HEK293 (cell line): ENCODE data around the gene PYCARD.

Experiments used
- CTCF ChIA-PET: fragments of 350-600 bp; formaldehyde crosslinking; extraction: SDS; loops from one replicate; lab custom pipeline; 2021; ENCODE audit warnings: antibody characterized with exemption; lab: Yijun Ruan, JAX
- POLR2A ChIA-PET: fragments of 300-600 bp; formaldehyde crosslinking; extraction: SDS; loops from one replicate; lab custom pipeline; 2020; ENCODE audit warnings: antibody characterized with exemption, inconsistent platforms; lab: Yijun Ruan, JAX
- H3K27ac ChIP-seq: fragments of 200-500 bp; sonication (Bioruptor generic); 2 replicates; pipeline ENCODE4 v1.5.1; 2014; ENCODE audit warnings: low read depth, low read length, control low read depth, inconsistent platforms; ENCODE audit errors: extremely low read depth
- H3K36me3 ChIP-seq, 2 experiments: fragments of 200-500 bp in 1 of 2; sonication (Bioruptor generic) in 1 of 2; 1 replicate in 1 of 2; 2 replicates in 1 of 2; pipeline ENCODE4 v1.5.1; 2014 to 2017; ENCODE audit warnings: inconsistent platforms in 2 of 2, low read length in 2 of 2; ENCODE audit not compliant: control insufficient read depth in 2 of 2, insufficient read depth in 1 of 2
- H3K4me1 ChIP-seq: fragments of 200-500 bp; sonication (Bioruptor generic); 2 replicates; pipeline ENCODE4 v1.5.1; 2014; ENCODE audit warnings: mild to moderate bottlenecking, low read length, inconsistent platforms; ENCODE audit not compliant: control insufficient read depth, insufficient read depth
- H3K4me3 ChIP-seq: 2 replicates; pipeline ENCODE4 v1.5.1; 2011; ENCODE audit warnings: low read depth, mild to moderate bottlenecking, control low read depth, low read length, moderate library complexity
- H3K9me3 ChIP-seq: fragments of 200-500 bp; sonication (Bioruptor generic); 2 replicates; pipeline ENCODE4 v1.5.1; 2014; ENCODE audit warnings: low read depth, low read length, inconsistent platforms; ENCODE audit not compliant: control insufficient read depth, insufficient read depth
- AEBP2 ChIP-seq: fragments of 450-650 bp; formaldehyde crosslinking; IDR thresholded peaks from 2 replicates; pipeline ENCODE4 v1.5.1; 2016; ENCODE audit warnings: missing biosample characterization, missing genetic modification characterization, borderline replicate concordance
- BCL11A ChIP-seq: fragments of 450-650 bp; formaldehyde crosslinking; IDR thresholded peaks from 2 replicates; pipeline ENCODE4 v1.5.1; 2016; ENCODE audit warnings: low read depth, missing biosample characterization, missing genetic modification characterization
- EGR2 ChIP-seq: fragments of 450-650 bp; formaldehyde crosslinking; IDR thresholded peaks from 2 replicates; pipeline ENCODE4 v1.5.1; 2016; ENCODE audit warnings: low read depth, missing biosample characterization, missing genetic modification characterization
- FEZF1 ChIP-seq: fragments of 450-650 bp; formaldehyde crosslinking; IDR thresholded peaks from 2 replicates; pipeline ENCODE4 v1.5.1; 2016; ENCODE audit warnings: missing biosample characterization, missing genetic modification characterization
- GLI4 ChIP-seq: fragments of 450-650 bp; formaldehyde crosslinking; IDR thresholded peaks from 2 replicates; pipeline ENCODE4 v1.5.1; 2016; ENCODE audit warnings: missing biosample characterization, missing genetic modification characterization
- KLF1 ChIP-seq: fragments of 450-650 bp; formaldehyde crosslinking; IDR thresholded peaks from 2 replicates; pipeline ENCODE4 v1.5.1; 2016; ENCODE audit warnings: missing biosample characterization, missing genetic modification characterization
- KLF17 ChIP-seq: fragments of 450-650 bp; formaldehyde crosslinking; IDR thresholded peaks from 2 replicates; pipeline ENCODE4 v1.5.1; 2016; ENCODE audit warnings: missing biosample characterization, missing genetic modification characterization
- KLF8 ChIP-seq: fragments of 450-650 bp; formaldehyde crosslinking; IDR thresholded peaks from 2 replicates; pipeline ENCODE4 v1.5.1; 2016; ENCODE audit warnings: missing biosample characterization, missing genetic modification characterization
- SCRT1 ChIP-seq: fragments of 450-650 bp; formaldehyde crosslinking; IDR thresholded peaks from 2 replicates; pipeline ENCODE4 v1.5.1; 2016; ENCODE audit warnings: missing biosample characterization, missing genetic modification characterization, borderline replicate concordance
- YY2 ChIP-seq: fragments of 450-650 bp; formaldehyde crosslinking; IDR thresholded peaks from 2 replicates; pipeline ENCODE4 v1.5.1; 2016; ENCODE audit warnings: missing biosample characterization, missing genetic modification characterization
- ZBTB8A ChIP-seq: fragments of 450-650 bp; formaldehyde crosslinking; IDR thresholded peaks from 2 replicates; pipeline ENCODE4 v1.5.1; 2016; ENCODE audit warnings: missing biosample characterization, missing genetic modification characterization
- ZFHX2 ChIP-seq: fragments of 450-650 bp; formaldehyde crosslinking; conservative IDR thresholded peaks from 2 replicates; pipeline ENCODE4 v1.5.1; 2016; ENCODE audit warnings: missing biosample characterization, missing genetic modification characterization
- ZIC2 ChIP-seq: fragments of 450-650 bp; formaldehyde crosslinking; IDR thresholded peaks from 2 replicates; pipeline ENCODE4 v1.5.1; 2016; ENCODE audit warnings: missing biosample characterization, missing genetic modification characterization
- ZNF146 ChIP-seq: fragments of 450-650 bp; formaldehyde crosslinking; IDR thresholded peaks from 2 replicates; pipeline ENCODE4 v1.5.1; 2016; ENCODE audit warnings: missing biosample characterization, missing genetic modification characterization
- ZNF354C ChIP-seq: fragments of 450-650 bp; formaldehyde crosslinking; IDR thresholded peaks from 2 replicates; pipeline ENCODE4 v1.5.1; 2016; ENCODE audit warnings: missing biosample characterization, missing genetic modification characterization, low read depth, borderline replicate concordance
- ZNF398 ChIP-seq: fragments of 450-650 bp; formaldehyde crosslinking; IDR thresholded peaks from 2 replicates; pipeline ENCODE4 v1.5.1; 2017; ENCODE audit warnings: missing biosample characterization, missing genetic modification characterization
- ZNF426 ChIP-seq: fragments of 450-650 bp; formaldehyde crosslinking; IDR thresholded peaks from 2 replicates; pipeline ENCODE4 v1.5.1; 2017; ENCODE audit warnings: missing biosample characterization, missing genetic modification characterization, mild to moderate bottlenecking, inconsistent platforms, moderate library complexity
- ZNF449 ChIP-seq: fragments of 450-650 bp; formaldehyde crosslinking; IDR thresholded peaks from 2 replicates; pipeline ENCODE4 v1.5.1; 2017; ENCODE audit warnings: missing biosample characterization, mild to moderate bottlenecking, missing genetic modification characterization, moderate library complexity
- ZNF645 ChIP-seq: fragments of 450-650 bp; formaldehyde crosslinking; IDR thresholded peaks from 2 replicates; pipeline ENCODE4; 2016; ENCODE audit warnings: missing biosample characterization, missing genetic modification characterization
- ZNF76 ChIP-seq: fragments of 450-650 bp; formaldehyde crosslinking; IDR thresholded peaks from 2 replicates; pipeline ENCODE4; 2016; ENCODE audit warnings: low read depth, missing biosample characterization, missing genetic modification characterization, borderline replicate concordance

PYCARD gene

GRCh38 chr16:31223044-31223443 is 20.5 kb upstream of the PYCARD start:
- no peaks in the 10 kb centered on the region for H3K9me3 ChIP-seq
- no peaks in the 10 kb centered on the region for H3K4me1 ChIP-seq
- H3K36me3 ChIP-seq, result no peaks in the 10 kb centered on the region
- no peak for TF ChIP-seq EGR2 (tag by site-specific recombination)
- no peak for TF ChIP-seq ZNF449 (tag by site-specific recombination)
- TF ChIP-seq ZNF146 (tag by site-specific recombination), result no peak
- ChIA-PET POLR2A (no interaction called here), CTCF (no interaction called here)
- H3K4me3 ChIP-seq, result no peak overlapping the region
- no peak overlapping the region for H3K27ac ChIP-seq

GRCh38 chr16:31221357-31222160 is 19.0 kb upstream of the PYCARD start:
- CTCF ChIA-PET, result no interaction called here
- POLR2A ChIA-PET, result interaction anchor here (0.6 kb wide), 1 partner anchor 36 kb away, joined by 5 read pairs; no protein-coding TSS in a partner anchor
- Histone ChIP-seq H3K36me3 (no peaks in the 10 kb centered on the region), H3K4me1 (no peaks in the 10 kb centered on the region), H3K4me3 (no peak overlapping the region)
- TF ChIP-seq ZNF398 (tag by site-specific recombination) (no peak), ZBTB8A (tag by site-specific recombination) (peak; percentile 25), KLF1 (tag by site-specific recombination) (peak; percentile 35; the same call in 1 of the 2 replicates), ZNF76 (peak; percentile 100), ZIC2 (tag by site-specific recombination) (peak; percentile 40; the same call in 1 of the 2 replicates), GLI4 (tag by site-specific recombination) (0 out of 2 replicates have a peak, but pooled peaks have one; percentile 48), FEZF1 (tag by site-specific recombination) (no peak), ZFHX2 (tag by site-specific recombination) (peak; percentile 47; the same call in 1 of the 2 replicates), YY2 (tag by site-specific recombination) (0 out of 2 replicates have a peak, but pooled peaks have one; percentile 48), BCL11A (tag by site-specific recombination) (no peak), KLF17 (tag by site-specific recombination) (peak; percentile 68), EGR2 (tag by site-specific recombination) (peak; percentile 37)
- TF ChIP-seq, all 188 proteins: peak for 9
- H3K27ac ChIP-seq, result no peak overlapping the region
- no peaks in the 10 kb centered on the region for H3K9me3 ChIP-seq

- CTCF ChIA-PET, result no interaction called here
- Histone ChIP-seq H3K27ac (no peak overlapping the region), H3K9me3 (no peaks in the 10 kb centered on the region), H3K4me1 (no peaks in the 10 kb centered on the region), H3K4me3 (no peak overlapping the region), H3K36me3 (no peaks in the 10 kb centered on the region)
- POLR2A ChIA-PET, result no interaction called here
- no peak for TF ChIP-seq ZNF354C (tag by site-specific recombination)
- TF ChIP-seq KLF8 (tag by site-specific recombination), result no peak
- TF ChIP-seq AEBP2 (tag by site-specific recombination), result no peak
- TF ChIP-seq SCRT1 (tag by site-specific recombination), result no peak
- TF ChIP-seq ZNF426 (tag by site-specific recombination), result no peak
- TF ChIP-seq ZNF645 (tag by site-specific recombination), result no peak
Observed at GRCh38 chr16:31219154-31219741, 16.7 kb upstream of the PYCARD start.
